ENCODE measurements around the gene SH2B2. TPM values are rescaled to one million over a fixed set of nuclear protein-coding genes. Genes with fewer than 3 reads are reported as not detected.
"Not testable (repeated sequence)": the region's sequence is repeated elsewhere in the genome, so short reads cannot be mapped to it uniquely, and the experiment has no call there.

Gene SH2B2
- total RNA-seq, 2 experiments from 2014 or later, result 0.77 to 0.95 TPM

- peak overlapping the region; percentile 90 for H3K27ac Mint-ChIP-seq
- CTCF ChIA-PET; H3K9me3 ChIP-seq (ENCODE audit: control insufficient read depth in 1 of 2, insufficient read depth in 1 of 2, low read length in 2 of 2); H3K27me3 Mint-ChIP-seq; H3K36me3 ChIP-seq (ENCODE audit: insufficient read depth, low read length); ATAC-seq (ENCODE audit: poor library complexity); H3K9me3 Mint-ChIP-seq; H3K4me1 ChIP-seq (ENCODE audit: insufficient read depth, low read length); H3K27me3 ChIP-seq (ENCODE audit: control insufficient read depth in 1 of 2, insufficient read depth in 2 of 2, low read length in 2 of 2): not testable (repeated sequence)
- intact Hi-C loops (cut with DNase I, micrococcal nuclease), result loop anchor here in 1 of 2 experiments (5.0 kb wide), 1 partner anchor 77 kb away; the partner anchor contains the start of gene SH2B2
- peaks cover 28% of the 10 kb centered on the region for H3K4me1 Mint-ChIP-seq (ENCODE audit: low read depth)
- H3K36me3 Mint-ChIP-seq (ENCODE audit: low read depth), result peaks cover 28% of the 10 kb centered on the region
- Histone ChIP-seq H3K27ac (ENCODE audit: low read depth in 1 of 2, low read length in 2 of 2) (peak overlapping the region in 1 of 2 donors; percentile 64), H3K4me3 (ENCODE audit: low read length) (peak overlapping the region; percentile 59)
- POLR2A ChIA-PET, result interaction anchor here (2.1 kb wide), 1 partner anchor 32 kb away, joined by 12 read pairs; the partner anchor contains the start of gene PRKRIP1
- peak in 2 of 14 experiments; percentile 1 to 2 for DNase-seq
- peak overlapping the region; percentile 89 for H3K4me3 Mint-ChIP-seq
Observed at GRCh38 chr7:102364394-102364886, 77.8 kb downstream of the SH2B2 start.

GRCh38 chr7:102365390-102365789, 78.7 kb downstream of the SH2B2 start:
- H3K27me3 ChIP-seq (ENCODE audit: control insufficient read depth in 1 of 2, insufficient read depth in 2 of 2, low read length in 2 of 2); POLR2A ChIA-PET; intact Hi-C loops (cut with DNase I, micrococcal nuclease); CTCF ChIA-PET; H3K4me1 ChIP-seq (ENCODE audit: insufficient read depth, low read length); ATAC-seq (ENCODE audit: poor library complexity); H3K4me3 ChIP-seq (ENCODE audit: low read length); DNase-seq; H3K27ac Mint-ChIP-seq; H3K27me3 Mint-ChIP-seq; H3K27ac ChIP-seq (ENCODE audit: low read depth in 1 of 2, low read length in 2 of 2); H3K9me3 Mint-ChIP-seq; H3K36me3 ChIP-seq (ENCODE audit: insufficient read depth, low read length); H3K9me3 ChIP-seq (ENCODE audit: control insufficient read depth in 1 of 2, insufficient read depth in 1 of 2, low read length in 2 of 2): not testable (repeated sequence)
- Mint-ChIP-seq H3K36me3 (ENCODE audit: low read depth) (peaks cover 34% of the 10 kb centered on the region), H3K4me3 (peak overlapping the region; percentile 51), H3K4me1 (ENCODE audit: low read depth) (peaks cover 35% of the 10 kb centered on the region)

DNA sequence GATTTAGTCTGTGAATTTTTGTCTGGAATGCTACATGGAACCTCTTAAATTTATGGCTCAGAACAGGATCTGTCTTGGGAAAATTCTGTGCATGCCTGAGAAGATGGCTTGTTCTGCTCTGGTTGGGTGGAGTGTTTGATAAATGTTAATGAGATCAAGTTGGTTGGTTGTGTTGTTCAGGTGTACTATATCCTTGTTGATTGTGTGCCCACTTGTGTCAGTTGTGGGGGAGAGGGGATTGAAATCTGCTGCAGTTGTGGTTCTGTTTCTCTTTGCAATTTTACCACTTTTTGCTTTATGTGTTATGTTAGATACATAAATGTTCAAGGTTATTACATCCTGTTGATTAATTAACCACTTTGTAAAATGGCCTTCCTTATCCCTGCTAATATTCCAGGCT, 83.4 kb downstream of the SH2B2 start:
- CTCF ChIA-PET; H3K9me3 Mint-ChIP-seq; H3K36me3 ChIP-seq (ENCODE audit: insufficient read depth, low read length); H3K4me1 ChIP-seq (ENCODE audit: insufficient read depth, low read length); POLR2A ChIA-PET; H3K27ac Mint-ChIP-seq; intact Hi-C loops (cut with DNase I, micrococcal nuclease); H3K9me3 ChIP-seq (ENCODE audit: control insufficient read depth in 1 of 2, insufficient read depth in 1 of 2, low read length in 2 of 2); H3K27ac ChIP-seq (ENCODE audit: low read depth in 1 of 2, low read length in 2 of 2); DNase-seq; H3K4me3 ChIP-seq (ENCODE audit: low read length); H3K27me3 Mint-ChIP-seq; ATAC-seq (ENCODE audit: poor library complexity); H3K27me3 ChIP-seq (ENCODE audit: control insufficient read depth in 1 of 2, insufficient read depth in 2 of 2, low read length in 2 of 2); H3K4me3 Mint-ChIP-seq: not testable (repeated sequence)
- Mint-ChIP-seq H3K36me3 (ENCODE audit: low read depth) (peaks cover 52% of the 10 kb centered on the region), H3K4me1 (ENCODE audit: low read depth) (peaks cover 32% of the 10 kb centered on the region)

Small RNA genes lying within 50 kb of the gene (microRNA-seq; reads per million reads assigned to microRNA genes)
- not detected for gene MIR4285 (ENCODE audit: borderline microRNAs expressed, borderline replicate concordance)

Other genes with a start within 250 kb of the SH2B2 start
- not detected for gene SPDYE6, start 69.6 kb downstream of the SH2B2 start, total RNA-seq
- 10 to 100 TPM; 47.4 to 48.0 TPM for gene PRKRIP1, start 109.5 kb downstream of the SH2B2 start, total RNA-seq
- gene ORAI2, start 146.7 kb downstream of the SH2B2 start, total RNA-seq, result 10 to 100 TPM; 12.3 to 16.5 TPM
- 1 to 10 TPM; 2.9 to 3.5 TPM for gene ALKBH4, start 178.0 kb downstream of the SH2B2 start, total RNA-seq
- gene LRWD1, start 178.1 kb downstream of the SH2B2 start, total RNA-seq, result 10 to 100 TPM; 12.9 to 13.9 TPM
- gene POLR2J, start 192.1 kb downstream of the SH2B2 start, total RNA-seq, result 10 to 100 TPM; 35.8 to 39.7 TPM
- gene RASA4B, start 230.9 kb downstream of the SH2B2 start, total RNA-seq, result 10 to 100 TPM; 31.9 to 40.7 TPM